Measurements from ENCODE around the gene EFCC1.

EFCC1 gene

GRCh38 chr3:129034642-129035041, 33.5 kb downstream of the EFCC1 start:
- Histone ChIP-seq H3K36me3 (ENCODE audit: low read length) (no peaks in the 10 kb centered on the region), H3K27ac (ENCODE audit: low read depth, low read length) (no peak overlapping the region), H3K9me3 (ENCODE audit: insufficient read depth, low read length) (no peaks in the 10 kb centered on the region), H3F3A (ENCODE audit: insufficient read depth) (no peaks in the 10 kb centered on the region), H4K20me1 (ENCODE audit: low read depth, low read length) (no peaks in the 10 kb centered on the region), H3K27me3 (ENCODE audit: low read length) (no peaks in the 10 kb centered on the region), H3K79me2 (ENCODE audit: insufficient read depth, low read length) (no peaks in the 10 kb centered on the region), H3K4me2 (ENCODE audit: low read depth, low read length, poor library complexity, severe bottlenecking) (no peak overlapping the region), H3K9ac (ENCODE audit: low read length) (no peak overlapping the region), H3K4me3 (ENCODE audit: insufficient read depth, low read length, poor library complexity, severe bottlenecking) (no peak overlapping the region), H3K9me2 (replicated peaks; ENCODE audit: insufficient read depth, low read length) (no peaks in the 10 kb centered on the region), H2AFZ (ENCODE audit: low read depth, low read length, severe bottlenecking) (no peak overlapping the region)
- TF ChIP-seq EZH2phosphoT487 (conservative IDR thresholded peaks at IDR 0.05; ENCODE audit: low read length) (no peak), CTCF (IDR thresholded peaks at IDR 0.05; ENCODE audit: insufficient read depth, low read length, poor library complexity, severe bottlenecking) (no peak)

GRCh38 chr3:129035360-129036221, 34.5 kb downstream of the EFCC1 start:
- Histone ChIP-seq H2AFZ (ENCODE audit: low read depth, low read length, severe bottlenecking) (no peak overlapping the region), H3K9ac (ENCODE audit: low read length) (no peak overlapping the region), H3K36me3 (ENCODE audit: low read length) (no peaks in the 10 kb centered on the region), H3K27me3 (ENCODE audit: low read length) (no peaks in the 10 kb centered on the region), H3F3A (ENCODE audit: insufficient read depth) (no peaks in the 10 kb centered on the region), H3K27ac (ENCODE audit: low read depth, low read length) (no peak overlapping the region), H3K4me3 (ENCODE audit: insufficient read depth, low read length, poor library complexity, severe bottlenecking) (no peak overlapping the region), H3K4me2 (ENCODE audit: low read depth, low read length, poor library complexity, severe bottlenecking) (no peak overlapping the region), H3K79me2 (ENCODE audit: insufficient read depth, low read length) (no peaks in the 10 kb centered on the region), H4K20me1 (ENCODE audit: low read depth, low read length) (no peaks in the 10 kb centered on the region), H3K9me3 (ENCODE audit: insufficient read depth, low read length) (no peaks in the 10 kb centered on the region), H3K9me2 (replicated peaks; ENCODE audit: insufficient read depth, low read length) (no peaks in the 10 kb centered on the region)
- no peak for TF ChIP-seq EZH2phosphoT487 (conservative IDR thresholded peaks at IDR 0.05; ENCODE audit: low read length)
- TF ChIP-seq CTCF (IDR thresholded peaks at IDR 0.05; ENCODE audit: insufficient read depth, low read length, poor library complexity, severe bottlenecking), result no peak

- Histone ChIP-seq H3K36me3 (ENCODE audit: low read length) (no peaks in the 10 kb centered on the region), H3K27me3 (ENCODE audit: low read length) (no peaks in the 10 kb centered on the region), H2AFZ (ENCODE audit: low read depth, low read length, severe bottlenecking) (no peak overlapping the region), H3K9ac (ENCODE audit: low read length) (no peak overlapping the region), H4K20me1 (ENCODE audit: low read depth, low read length) (no peaks in the 10 kb centered on the region), H3K9me2 (replicated peaks; ENCODE audit: insufficient read depth, low read length) (no peaks in the 10 kb centered on the region), H3K4me3 (ENCODE audit: insufficient read depth, low read length, poor library complexity, severe bottlenecking) (no peak overlapping the region), H3K27ac (ENCODE audit: low read depth, low read length) (no peak overlapping the region), H3K79me2 (ENCODE audit: insufficient read depth, low read length) (no peaks in the 10 kb centered on the region), H3K9me3 (ENCODE audit: insufficient read depth, low read length) (no peaks in the 10 kb centered on the region), H3F3A (ENCODE audit: insufficient read depth) (no peaks in the 10 kb centered on the region), H3K4me2 (ENCODE audit: low read depth, low read length, poor library complexity, severe bottlenecking) (no peak overlapping the region)
- TF ChIP-seq CTCF (IDR thresholded peaks at IDR 0.05; ENCODE audit: insufficient read depth, low read length, poor library complexity, severe bottlenecking), result no peak
- no peak for TF ChIP-seq EZH2phosphoT487 (conservative IDR thresholded peaks at IDR 0.05; ENCODE audit: low read length)
Observed at GRCh38 chr3:129036222-129037092, 35.4 kb downstream of the EFCC1 start.
